ENCODE data around the gene IL13RA1. TPM values are rescaled to one million over a fixed set of nuclear protein-coding genes. Genes with fewer than 3 reads are reported as not detected.

IL13RA1 gene
- total RNA-seq, 1 donor from 2014 or later, result 9.9 TPM

DNA sequence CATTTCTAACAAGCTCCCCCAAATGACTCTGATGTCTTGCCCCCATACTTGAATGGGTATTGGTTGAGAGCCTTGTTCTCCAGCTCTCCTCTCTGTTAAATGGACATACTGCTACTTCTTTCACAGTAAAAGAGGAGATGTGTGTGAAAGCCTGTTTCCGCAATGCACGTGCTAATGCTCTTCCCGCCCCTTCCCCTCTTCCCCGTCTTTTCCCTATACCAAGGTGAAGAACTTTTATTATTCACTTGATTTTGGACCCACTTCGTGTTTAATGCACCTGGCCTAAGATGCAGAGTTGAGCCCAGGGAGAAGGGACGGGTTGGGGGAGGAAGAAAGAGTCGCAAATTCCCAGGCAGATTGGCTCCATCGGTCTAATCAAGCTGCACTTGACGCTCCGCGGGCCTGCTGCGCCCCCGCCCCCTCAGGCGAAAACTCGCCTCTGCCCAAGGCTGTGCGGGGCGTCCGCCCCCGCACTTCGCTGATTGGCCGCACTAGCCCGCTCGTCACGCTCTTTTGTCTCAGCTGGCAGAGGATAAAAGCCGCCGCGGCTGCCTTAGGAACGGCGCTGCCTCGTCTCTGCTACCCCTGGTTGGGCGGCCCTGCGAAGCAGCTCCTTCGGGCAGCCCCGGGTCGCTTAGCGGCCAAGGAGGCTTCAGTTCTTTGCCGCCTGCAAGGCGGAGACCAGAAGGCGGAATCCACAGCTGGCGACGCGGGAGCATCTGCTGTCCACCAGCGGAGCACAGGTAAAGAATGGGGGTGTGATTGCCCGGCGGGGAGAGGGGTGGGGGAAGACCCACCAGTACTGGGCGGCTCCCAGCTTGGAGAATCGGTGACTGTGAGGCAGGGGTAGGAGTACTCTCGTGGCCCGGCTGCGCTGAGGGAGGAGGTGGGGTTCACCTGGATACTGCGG, 96.1 kb downstream of the IL13RA1 start, which contains the start of gene ZCCHC12:
Gene ZCCHC12 (plus strand): TSS at position 562 of the 910 bp plus-strand sequence. CDS start 1,421 bp downstream, outside the sequence.
- H3K4me1 Mint-ChIP-seq, result peaks cover 15% of the 10 kb centered on the region
- H3K27ac Mint-ChIP-seq (ENCODE audit: unreplicated experiment), result peak within 1 kb of the TSS; percentile 57
- H3K36me3 Mint-ChIP-seq (ENCODE audit: low read depth), result peaks cover 5% of the 10 kb centered on the region
- peak within 1 kb of the TSS; percentile 95 for H3K4me3 Mint-ChIP-seq
- H3K9me3 Mint-ChIP-seq, result peaks cover 3% of the 10 kb centered on the region
- TF ChIP-seq, protein P1, sequence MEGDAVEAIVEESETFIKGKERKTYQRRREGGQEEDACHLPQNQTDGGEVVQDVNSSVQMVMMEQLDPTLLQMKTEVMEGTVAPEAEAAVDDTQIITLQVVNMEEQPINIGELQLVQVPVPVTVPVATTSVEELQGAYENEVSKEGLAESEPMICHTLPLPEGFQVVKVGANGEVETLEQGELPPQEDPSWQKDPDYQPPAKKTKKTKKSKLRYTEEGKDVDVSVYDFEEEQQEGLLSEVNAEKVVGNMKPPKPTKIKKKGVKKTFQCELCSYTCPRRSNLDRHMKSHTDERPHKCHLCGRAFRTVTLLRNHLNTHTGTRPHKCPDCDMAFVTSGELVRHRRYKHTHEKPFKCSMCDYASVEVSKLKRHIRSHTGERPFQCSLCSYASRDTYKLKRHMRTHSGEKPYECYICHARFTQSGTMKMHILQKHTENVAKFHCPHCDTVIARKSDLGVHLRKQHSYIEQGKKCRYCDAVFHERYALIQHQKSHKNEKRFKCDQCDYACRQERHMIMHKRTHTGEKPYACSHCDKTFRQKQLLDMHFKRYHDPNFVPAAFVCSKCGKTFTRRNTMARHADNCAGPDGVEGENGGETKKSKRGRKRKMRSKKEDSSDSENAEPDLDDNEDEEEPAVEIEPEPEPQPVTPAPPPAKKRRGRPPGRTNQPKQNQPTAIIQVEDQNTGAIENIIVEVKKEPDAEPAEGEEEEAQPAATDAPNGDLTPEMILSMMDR (conservative IDR thresholded peaks at IDR 0.05), result no peak
- peaks cover 42% of the 10 kb centered on the region for H3K27me3 Mint-ChIP-seq (ENCODE audit: low read depth)
- DNase-seq (ENCODE audit: low read depth, low spot score), result peak; percentile 60

DNA sequence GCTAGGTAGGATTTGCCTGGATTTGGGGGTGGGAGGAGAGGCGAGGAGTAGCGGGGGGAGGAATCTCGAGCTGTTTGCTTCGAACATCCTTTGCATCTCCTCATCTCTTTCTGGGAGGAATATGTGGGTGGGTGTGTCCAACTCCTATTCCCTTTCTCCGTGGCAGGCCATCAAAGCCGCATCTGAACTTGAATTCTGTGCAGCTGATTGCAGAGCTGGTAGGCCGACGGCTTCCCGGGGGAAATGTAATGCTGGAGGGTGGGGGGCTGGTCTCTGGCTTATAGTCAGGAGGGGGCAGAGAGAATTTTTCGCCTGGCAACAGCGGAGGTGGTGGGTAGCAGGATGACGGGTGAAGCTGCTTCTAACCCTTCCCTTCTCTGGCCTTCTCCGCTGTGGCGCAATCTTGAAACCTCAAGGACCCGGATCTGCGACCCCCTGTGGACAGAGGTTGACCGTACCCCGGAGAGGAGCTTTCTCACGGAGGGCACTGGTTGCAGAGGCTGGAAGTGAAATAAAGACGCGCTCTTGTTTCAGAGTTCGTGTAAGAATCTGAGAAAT, 96.8 kb downstream of the IL13RA1 start:
- Mint-ChIP-seq H3K4me1 (peaks cover 15% of the 10 kb centered on the region), H3K4me3 (peak overlapping the region; percentile 95), H3K9me3 (peaks cover 3% of the 10 kb centered on the region), H3K27ac (ENCODE audit: unreplicated experiment) (peak overlapping the region; percentile 57), H3K27me3 (ENCODE audit: low read depth) (peaks cover 42% of the 10 kb centered on the region), H3K36me3 (ENCODE audit: low read depth) (peaks cover 5% of the 10 kb centered on the region)
- DNase-seq (ENCODE audit: low read depth, low spot score), result peak; percentile 23
- TF ChIP-seq, protein P1 (conservative IDR thresholded peaks at IDR 0.05), result no peak

DNA sequence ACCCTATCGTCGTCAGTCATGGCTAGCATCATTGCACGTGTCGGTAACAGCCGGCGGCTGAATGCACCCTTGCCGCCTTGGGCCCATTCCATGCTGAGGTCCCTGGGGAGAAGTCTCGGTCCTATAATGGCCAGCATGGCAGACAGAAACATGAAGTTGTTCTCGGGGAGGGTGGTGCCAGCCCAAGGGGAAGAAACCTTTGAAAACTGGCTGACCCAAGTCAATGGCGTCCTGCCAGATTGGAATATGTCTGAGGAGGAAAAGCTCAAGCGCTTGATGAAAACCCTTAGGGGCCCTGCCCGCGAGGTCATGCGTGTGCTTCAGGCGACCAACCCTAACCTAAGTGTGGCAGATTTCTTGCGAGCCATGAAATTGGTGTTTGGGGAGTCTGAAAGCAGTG, 97.8 kb downstream of the IL13RA1 start:
- no peak for DNase-seq (ENCODE audit: low read depth, low spot score)
- peaks cover 3% of the 10 kb centered on the region for H3K9me3 Mint-ChIP-seq
- TF ChIP-seq, protein P1 (conservative IDR thresholded peaks at IDR 0.05), result no peak

DNA sequence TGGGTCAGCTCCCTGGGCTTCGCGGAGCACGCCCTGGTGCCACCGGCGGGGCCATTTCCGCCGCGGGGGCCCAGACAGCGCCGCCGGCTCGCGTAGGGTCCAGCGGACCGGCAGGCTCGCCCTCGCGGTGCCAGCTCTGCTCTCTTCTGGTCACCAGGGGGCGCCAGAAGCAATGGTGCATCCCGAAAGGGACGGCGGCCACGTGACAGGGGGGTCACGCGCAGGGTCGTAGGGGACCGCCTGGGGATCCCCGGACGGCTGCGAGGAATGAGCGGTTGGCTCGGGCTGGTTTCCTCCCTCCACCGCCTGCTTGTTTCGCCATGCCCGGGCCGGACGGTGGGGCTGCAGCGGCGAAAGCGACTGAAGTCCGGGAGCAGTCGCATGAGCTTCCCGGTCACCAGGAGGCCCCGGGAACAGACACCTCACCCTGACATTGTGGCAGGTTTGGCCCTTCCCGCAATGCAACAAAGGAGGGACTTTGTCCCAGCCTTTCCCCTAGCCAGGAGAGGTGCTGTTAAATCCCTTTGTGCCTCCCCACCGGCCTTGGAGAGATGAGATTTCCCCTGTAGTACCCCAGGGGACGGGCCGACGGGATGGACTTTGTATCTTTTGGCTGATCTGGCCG, 112.0 kb downstream of the IL13RA1 start:
- peak overlapping the region; percentile 12 for H3K4me3 Mint-ChIP-seq
- peak; percentile 69 for DNase-seq (ENCODE audit: low read depth, low spot score)
- TF ChIP-seq, protein P1 (conservative IDR thresholded peaks at IDR 0.05), result peak; percentile 80
- no peaks in the 10 kb centered on the region for H3K4me1 Mint-ChIP-seq
- H3K27ac Mint-ChIP-seq (ENCODE audit: unreplicated experiment), result no peak overlapping the region
- H3K27me3 Mint-ChIP-seq (ENCODE audit: low read depth), result no peaks in the 10 kb centered on the region
- no peaks in the 10 kb centered on the region for H3K36me3 Mint-ChIP-seq (ENCODE audit: low read depth)
- H3K9me3 Mint-ChIP-seq, result peaks cover 2% of the 10 kb centered on the region

More for the DNA sequence above, 97.8 kb downstream of the IL13RA1 start:
- Mint-ChIP-seq H3K27me3 (ENCODE audit: low read depth) (peaks cover 45% of the 10 kb centered on the region), H3K27ac (ENCODE audit: unreplicated experiment) (no peak overlapping the region), H3K4me1 (peaks cover 15% of the 10 kb centered on the region), H3K4me3 (no peak overlapping the region), H3K36me3 (ENCODE audit: low read depth) (peaks cover 5% of the 10 kb centered on the region)

Other genes starting within 250 kb of the IL13RA1 start
- 13.2 and 14.6 TPM in 2 replicates for gene DOCK11, start 231.8 kb upstream of the IL13RA1 start, total RNA-seq
- 2.8 and 3.7 TPM in 2 replicates for gene ZCCHC12, start 96.2 kb downstream of the IL13RA1 start, total RNA-seq
- gene LONRF3, start 247.0 kb downstream of the IL13RA1 start, total RNA-seq, result 0.20 and 0.30 TPM in 2 replicates

All from neural crest cell (in vitro differentiated cells).